ENCODE results near the gene RBPJ. TPM values are rescaled to one million over a fixed set of nuclear protein-coding genes. Genes with fewer than 3 reads are reported as not detected.

Gene RBPJ
- polyA plus RNA-seq, 1 of the 3 experiments (the other 2 are of a cell fraction), result 13.8 TPM

- no peaks in the 10 kb centered on the region for H3F3A ChIP-seq (replicated peaks; ENCODE audit: insufficient read depth)
- H3K9me2 ChIP-seq, result no peaks in the 10 kb centered on the region
- no peaks in the 10 kb centered on the region; the same call in 1 of the 2 replicates for H3K27me3 ChIP-seq (ENCODE audit: insufficient read depth)
- no peak overlapping the region for H3K4me2 ChIP-seq
- H3K4me1 ChIP-seq (ENCODE audit: control insufficient read depth in 1 of 2, insufficient read depth in 2 of 2, low read depth in 1 of 2, low read length in 1 of 2), result no peaks in the 10 kb centered on the region
- no peak overlapping the region for H2AFZ ChIP-seq (ENCODE audit: low read depth)
- DNase-seq, result no peak
- 83% methylated on average over 7 of the region's 7 CpGs for WGBS (ENCODE audit: low lambda C conversion rate)
- no peaks in the 10 kb centered on the region for H3K9me3 ChIP-seq
- ChIA-PET CTCF (interaction anchor here (1.7 kb wide), 1 partner anchor 56 kb away, joined by 5 read pairs; no protein-coding TSS in a partner anchor), POLR2A (no interaction called here)
- H3K9ac ChIP-seq, result no peak overlapping the region
- no peaks in the 10 kb centered on the region for H4K20me1 ChIP-seq (ENCODE audit: insufficient read depth)
- H3K79me2 ChIP-seq (ENCODE audit: insufficient read depth), result no peaks in the 10 kb centered on the region
- no peak overlapping the region for H3K4me3 ChIP-seq (ENCODE audit: low read depth in 2 of 2, low read length in 1 of 2)
- no peak for TF ChIP-seq MXI1 (IDR thresholded peaks at IDR 0.05; ENCODE audit: low read depth, low read length)
- TF ChIP-seq RXRA (IDR thresholded peaks at IDR 0.05; ENCODE audit: borderline replicate concordance, low read depth), result no peak
- TF ChIP-seq CTCF (IDR thresholded peaks at IDR 0.05), result no peak
- TF ChIP-seq IRF3 (IDR thresholded peaks at IDR 0.05; ENCODE audit: low read depth, low read length), result no peak
- no peak for TF ChIP-seq GATA2 (CRISPR knock-in tag; IDR thresholded peaks at IDR 0.05)
- TF ChIP-seq EP300 (IDR thresholded peaks at IDR 0.05; ENCODE audit: borderline replicate concordance in 1 of 2, low read depth in 1 of 2, low read length in 1 of 2), result no peak
- no peak for TF ChIP-seq POLR2AphosphoS5 (IDR thresholded peaks at IDR 0.05; ENCODE audit: low read depth, low read length)
- TF ChIP-seq EZH2phosphoT487 (IDR thresholded peaks at IDR 0.05; ENCODE audit: borderline replicate concordance, low read depth), result no peak
- H3K27ac ChIP-seq (ENCODE audit: low read depth in 2 of 2, low read length in 1 of 2), result no peak overlapping the region
- no peaks in the 10 kb centered on the region for H3K36me3 ChIP-seq (replicated peaks in 1 of 2; ENCODE audit: control insufficient read depth in 1 of 2, insufficient read depth in 2 of 2, low read length in 1 of 2)
Measured at GRCh38 chr4:26275281-26275680, 45.5 kb upstream of the RBPJ start.

GRCh38 chr4:26279446-26279845 lies 41.4 kb upstream of the RBPJ start:
- H3K9ac ChIP-seq, result no peak overlapping the region
- no peaks in the 10 kb centered on the region for H3K36me3 ChIP-seq (replicated peaks in 1 of 2; ENCODE audit: control insufficient read depth in 1 of 2, insufficient read depth in 2 of 2, low read length in 1 of 2)
- ChIA-PET POLR2A (no interaction called here), CTCF (interaction anchor here (1.2 kb wide), 1 partner anchor 16 kb away, joined by 3 read pairs; no protein-coding TSS in a partner anchor)
- H2AFZ ChIP-seq (ENCODE audit: low read depth), result no peak overlapping the region
- H3K4me1 ChIP-seq (ENCODE audit: control insufficient read depth in 1 of 2, insufficient read depth in 2 of 2, low read depth in 1 of 2, low read length in 1 of 2), result no peaks in the 10 kb centered on the region
- H3K27ac ChIP-seq (ENCODE audit: low read depth in 2 of 2, low read length in 1 of 2), result no peak overlapping the region
- H4K20me1 ChIP-seq (ENCODE audit: insufficient read depth), result no peaks in the 10 kb centered on the region
- DNase-seq, result no peak
- H3K27me3 ChIP-seq (ENCODE audit: insufficient read depth), result no peaks in the 10 kb centered on the region
- H3K9me3 ChIP-seq, result no peaks in the 10 kb centered on the region
- H3K9me2 ChIP-seq, result no peaks in the 10 kb centered on the region
- H3F3A ChIP-seq (replicated peaks; ENCODE audit: insufficient read depth), result no peaks in the 10 kb centered on the region
- TF ChIP-seq ELF1 (IDR thresholded peaks at IDR 0.05), result no peak
- TF ChIP-seq PBX3 (IDR thresholded peaks at IDR 0.05), result no peak
- no peak for TF ChIP-seq IRF3 (IDR thresholded peaks at IDR 0.05; ENCODE audit: low read depth, low read length)
- TF ChIP-seq CHD2 (IDR thresholded peaks at IDR 0.05; ENCODE audit: low read length, partially characterized antibody), result no peak
- TF ChIP-seq FOXM1 (IDR thresholded peaks at IDR 0.05; ENCODE audit: low read depth), result no peak
- TF ChIP-seq RXRA (IDR thresholded peaks at IDR 0.05; ENCODE audit: borderline replicate concordance, low read depth), result no peak
- TF ChIP-seq RCOR1 (IDR thresholded peaks at IDR 0.05; ENCODE audit: low read length), result no peak
- no peak for TF ChIP-seq MAX (IDR thresholded peaks at IDR 0.05; ENCODE audit: low read depth)
- TF ChIP-seq EZH2phosphoT487 (IDR thresholded peaks at IDR 0.05; ENCODE audit: borderline replicate concordance, low read depth), result no peak
- no peak for TF ChIP-seq GATA2 (CRISPR knock-in tag; IDR thresholded peaks at IDR 0.05)
- TF ChIP-seq ZBTB33 (IDR thresholded peaks at IDR 0.05; ENCODE audit: borderline replicate concordance, low read depth), result no peak
- no peak for TF ChIP-seq JUND (IDR thresholded peaks at IDR 0.05)
- H3K79me2 ChIP-seq (ENCODE audit: insufficient read depth), result no peaks in the 10 kb centered on the region
- no peak overlapping the region for H3K4me3 ChIP-seq (ENCODE audit: low read depth in 2 of 2, low read length in 1 of 2)
- 81% methylated on average over 13 of the region's 13 CpGs for whole genome bisulfite sequencing (ENCODE audit: low lambda C conversion rate)
- no peak overlapping the region for H3K4me2 ChIP-seq
